GM23338 (cell line): ENCODE data around the gene STAMBPL1. TPM values are rescaled to one million over a fixed set of nuclear protein-coding genes. Genes with fewer than 3 reads are reported as not detected.

Experiments used
- CREB1 ChIP-seq: fragments of 250-450 bp; sonication (Bioruptor Pico); IDR thresholded peaks from 2 replicates; pipeline ENCODE4 v1.5.0; 2020; ENCODE audit warnings: low read depth, mild to moderate bottlenecking, moderate library complexity
- EZH2 ChIP-seq: fragments of 200-600 bp; sonication (generic); IDR thresholded peaks from one replicate; pipeline ENCODE4 v1.8.0; 2017; ENCODE audit warnings: antibody characterized with exemption, mild to moderate bottlenecking, low read depth; ENCODE audit not compliant: unreplicated experiment
- JUNB ChIP-seq: IDR thresholded peaks from one replicate; pipeline ENCODE4 v1.6.1; 2016; ENCODE audit warnings: antibody characterized with exemption; ENCODE audit not compliant: unreplicated experiment
- polyA plus RNA-seq: library from polyadenylated mRNA; unstranded; fragments of >200 nt; fragmentation: Nextera tagmentation; extraction: Ambion mirVana; gene quantifications from 2 replicates; pipeline ENCODE4 v1.2.1, GENCODE V29; 2016
- total RNA-seq: library from RNA; depleted of rRNA; stranded (reverse); fragments of >200 nt; shearing (Covaris generic); gene quantifications from 2 replicates; pipeline ENCODE4 v1.2.3, GENCODE V29; 2014
- TF ChIP-seq, protein P1 (sequence below): fragments of 250-450 bp; sonication (Bioruptor Pico); IDR thresholded peaks from 2 replicates; pipeline ENCODE4 v1.5.0; 2020; ENCODE audit warnings: mild to moderate bottlenecking, moderate library complexity
- TF ChIP-seq, protein P2 (sequence below): IDR thresholded peaks from one replicate; pipeline ENCODE4 v1.6.1; 2018; ENCODE audit warnings: antibody characterized with exemption; ENCODE audit not compliant: unreplicated experiment

The STAMBPL1 gene
- total and polyA plus RNA-seq, 2 experiments from 2014 or later: 2.5 to 11.5 TPM

DNA sequence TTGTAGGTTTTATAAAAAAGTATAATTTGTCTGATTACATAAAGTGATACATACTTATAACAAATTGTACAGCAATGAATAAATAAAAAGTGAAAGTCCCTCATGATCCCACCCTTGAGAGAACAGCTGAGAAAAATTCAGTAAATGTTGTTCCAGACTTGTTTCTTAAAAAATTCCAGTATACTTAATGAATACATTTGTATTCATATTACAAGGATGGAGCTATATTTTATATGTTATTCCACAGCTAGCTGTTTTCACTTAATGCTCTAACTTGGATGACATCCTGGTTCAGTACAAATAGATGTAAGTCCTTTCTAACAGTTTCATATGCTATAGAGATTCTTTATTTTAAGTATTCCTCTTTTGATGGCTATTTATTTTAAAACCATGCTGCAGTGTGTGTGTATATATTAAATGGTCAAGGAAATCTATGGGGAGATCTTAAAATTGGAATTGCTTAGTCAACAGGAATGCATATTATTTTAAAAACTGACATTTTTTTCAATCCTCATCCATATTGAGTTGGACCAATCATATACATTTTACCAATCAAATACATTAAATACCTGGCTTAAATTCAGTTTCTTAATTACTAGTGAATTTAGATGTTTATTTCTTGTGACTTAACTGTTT, 8.9 kb downstream of the STAMBPL1 start (continued):
- TF ChIP-seq, protein P1, sequence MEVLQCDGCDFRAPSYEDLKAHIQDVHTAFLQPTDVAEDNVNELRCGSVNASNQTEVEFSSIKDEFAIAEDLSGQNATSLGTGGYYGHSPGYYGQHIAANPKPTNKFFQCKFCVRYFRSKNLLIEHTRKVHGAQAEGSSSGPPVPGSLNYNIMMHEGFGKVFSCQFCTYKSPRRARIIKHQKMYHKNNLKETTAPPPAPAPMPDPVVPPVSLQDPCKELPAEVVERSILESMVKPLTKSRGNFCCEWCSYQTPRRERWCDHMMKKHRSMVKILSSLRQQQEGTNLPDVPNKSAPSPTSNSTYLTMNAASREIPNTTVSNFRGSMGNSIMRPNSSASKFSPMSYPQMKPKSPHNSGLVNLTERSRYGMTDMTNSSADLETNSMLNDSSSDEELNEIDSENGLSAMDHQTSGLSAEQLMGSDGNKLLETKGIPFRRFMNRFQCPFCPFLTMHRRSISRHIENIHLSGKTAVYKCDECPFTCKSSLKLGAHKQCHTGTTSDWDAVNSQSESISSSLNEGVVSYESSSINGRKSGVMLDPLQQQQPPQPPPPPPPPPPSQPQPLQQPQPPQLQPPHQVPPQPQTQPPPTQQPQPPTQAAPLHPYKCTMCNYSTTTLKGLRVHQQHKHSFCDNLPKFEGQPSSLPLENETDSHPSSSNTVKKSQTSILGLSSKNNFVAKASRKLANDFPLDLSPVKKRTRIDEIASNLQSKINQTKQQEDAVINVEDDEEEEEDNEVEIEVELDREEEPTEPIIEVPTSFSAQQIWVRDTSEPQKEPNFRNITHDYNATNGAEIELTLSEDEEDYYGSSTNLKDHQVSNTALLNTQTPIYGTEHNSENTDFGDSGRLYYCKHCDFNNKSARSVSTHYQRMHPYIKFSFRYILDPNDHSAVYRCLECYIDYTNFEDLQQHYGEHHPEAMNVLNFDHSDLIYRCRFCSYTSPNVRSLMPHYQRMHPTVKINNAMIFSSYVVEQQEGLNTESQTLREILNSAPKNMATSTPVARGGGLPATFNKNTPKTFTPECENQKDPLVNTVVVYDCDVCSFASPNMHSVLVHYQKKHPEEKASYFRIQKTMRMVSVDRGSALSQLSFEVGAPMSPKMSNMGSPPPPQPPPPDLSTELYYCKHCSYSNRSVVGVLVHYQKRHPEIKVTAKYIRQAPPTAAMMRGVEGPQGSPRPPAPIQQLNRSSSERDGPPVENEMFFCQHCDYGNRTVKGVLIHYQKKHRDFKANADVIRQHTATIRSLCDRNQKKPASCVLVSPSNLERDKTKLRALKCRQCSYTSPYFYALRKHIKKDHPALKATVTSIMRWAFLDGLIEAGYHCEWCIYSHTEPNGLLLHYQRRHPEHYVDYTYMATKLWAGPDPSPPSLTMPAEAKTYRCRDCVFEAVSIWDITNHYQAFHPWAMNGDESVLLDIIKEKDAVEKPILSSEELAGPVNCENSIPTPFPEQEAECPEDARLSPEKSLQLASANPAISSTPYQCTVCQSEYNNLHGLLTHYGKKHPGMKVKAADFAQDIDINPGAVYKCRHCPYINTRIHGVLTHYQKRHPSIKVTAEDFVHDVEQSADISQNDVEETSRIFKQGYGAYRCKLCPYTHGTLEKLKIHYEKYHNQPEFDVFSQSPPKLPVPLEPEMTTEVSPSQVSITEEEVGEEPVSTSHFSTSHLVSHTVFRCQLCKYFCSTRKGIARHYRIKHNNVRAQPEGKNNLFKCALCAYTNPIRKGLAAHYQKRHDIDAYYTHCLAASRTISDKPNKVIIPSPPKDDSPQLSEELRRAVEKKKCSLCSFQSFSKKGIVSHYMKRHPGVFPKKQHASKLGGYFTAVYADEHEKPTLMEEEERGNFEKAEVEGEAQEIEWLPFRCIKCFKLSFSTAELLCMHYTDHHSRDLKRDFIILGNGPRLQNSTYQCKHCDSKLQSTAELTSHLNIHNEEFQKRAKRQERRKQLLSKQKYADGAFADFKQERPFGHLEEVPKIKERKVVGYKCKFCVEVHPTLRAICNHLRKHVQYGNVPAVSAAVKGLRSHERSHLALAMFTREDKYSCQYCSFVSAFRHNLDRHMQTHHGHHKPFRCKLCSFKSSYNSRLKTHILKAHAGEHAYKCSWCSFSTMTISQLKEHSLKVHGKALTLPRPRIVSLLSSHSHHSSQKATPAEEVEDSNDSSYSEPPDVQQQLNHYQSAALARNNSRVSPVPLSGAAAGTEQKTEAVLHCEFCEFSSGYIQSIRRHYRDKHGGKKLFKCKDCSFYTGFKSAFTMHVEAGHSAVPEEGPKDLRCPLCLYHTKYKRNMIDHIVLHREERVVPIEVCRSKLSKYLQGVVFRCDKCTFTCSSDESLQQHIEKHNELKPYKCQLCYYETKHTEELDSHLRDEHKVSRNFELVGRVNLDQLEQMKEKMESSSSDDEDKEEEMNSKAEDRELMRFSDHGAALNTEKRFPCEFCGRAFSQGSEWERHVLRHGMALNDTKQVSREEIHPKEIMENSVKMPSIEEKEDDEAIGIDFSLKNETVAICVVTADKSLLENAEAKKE: no peak
- TF ChIP-seq CREB1 (no peak), EZH2 (no peak), JUNB (no peak)
- TF ChIP-seq, protein P2, sequence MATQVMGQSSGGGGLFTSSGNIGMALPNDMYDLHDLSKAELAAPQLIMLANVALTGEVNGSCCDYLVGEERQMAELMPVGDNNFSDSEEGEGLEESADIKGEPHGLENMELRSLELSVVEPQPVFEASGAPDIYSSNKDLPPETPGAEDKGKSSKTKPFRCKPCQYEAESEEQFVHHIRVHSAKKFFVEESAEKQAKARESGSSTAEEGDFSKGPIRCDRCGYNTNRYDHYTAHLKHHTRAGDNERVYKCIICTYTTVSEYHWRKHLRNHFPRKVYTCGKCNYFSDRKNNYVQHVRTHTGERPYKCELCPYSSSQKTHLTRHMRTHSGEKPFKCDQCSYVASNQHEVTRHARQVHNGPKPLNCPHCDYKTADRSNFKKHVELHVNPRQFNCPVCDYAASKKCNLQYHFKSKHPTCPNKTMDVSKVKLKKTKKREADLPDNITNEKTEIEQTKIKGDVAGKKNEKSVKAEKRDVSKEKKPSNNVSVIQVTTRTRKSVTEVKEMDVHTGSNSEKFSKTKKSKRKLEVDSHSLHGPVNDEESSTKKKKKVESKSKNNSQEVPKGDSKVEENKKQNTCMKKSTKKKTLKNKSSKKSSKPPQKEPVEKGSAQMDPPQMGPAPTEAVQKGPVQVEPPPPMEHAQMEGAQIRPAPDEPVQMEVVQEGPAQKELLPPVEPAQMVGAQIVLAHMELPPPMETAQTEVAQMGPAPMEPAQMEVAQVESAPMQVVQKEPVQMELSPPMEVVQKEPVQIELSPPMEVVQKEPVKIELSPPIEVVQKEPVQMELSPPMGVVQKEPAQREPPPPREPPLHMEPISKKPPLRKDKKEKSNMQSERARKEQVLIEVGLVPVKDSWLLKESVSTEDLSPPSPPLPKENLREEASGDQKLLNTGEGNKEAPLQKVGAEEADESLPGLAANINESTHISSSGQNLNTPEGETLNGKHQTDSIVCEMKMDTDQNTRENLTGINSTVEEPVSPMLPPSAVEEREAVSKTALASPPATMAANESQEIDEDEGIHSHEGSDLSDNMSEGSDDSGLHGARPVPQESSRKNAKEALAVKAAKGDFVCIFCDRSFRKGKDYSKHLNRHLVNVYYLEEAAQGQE: no peak
